Esophagus (tissue), 2 donors: ENCODE data around the gene COL11A1. TPM values are rescaled to one million over a fixed set of nuclear protein-coding genes. Genes with fewer than 3 reads are reported as not detected.

ENCODE experiments used
- H3K27ac ChIP-seq, 2 donors: one replicate each; pipeline ENCODE4 v1.5.1; 2013; ENCODE audit warnings: low read depth in 2 of 2, mild to moderate bottlenecking in 2 of 2, inconsistent platforms in 1 of 2, low read length in 1 of 2, moderate library complexity in 1 of 2
- H3K27me3 ChIP-seq, 2 donors: one replicate each; pipeline ENCODE4 v1.6.1; 2013; ENCODE audit warnings: low read length in 2 of 2, control low read depth in 1 of 2, mild to moderate bottlenecking in 1 of 2; ENCODE audit not compliant: insufficient read depth in 2 of 2, control insufficient read depth in 1 of 2
- H3K36me3 ChIP-seq, 2 donors: one replicate each; pipeline ENCODE4 v1.6.1; 2013; ENCODE audit warnings: low read length in 1 of 2; ENCODE audit not compliant: control insufficient read depth in 2 of 2, insufficient read depth in 2 of 2
- H3K4me1 ChIP-seq, 2 donors: one replicate each; pipeline ENCODE4 v1.6.1; 2013; ENCODE audit warnings: low read length in 1 of 2; ENCODE audit not compliant: control insufficient read depth in 2 of 2, insufficient read depth in 2 of 2
- H3K4me3 ChIP-seq, 2 donors: one replicate each; pipeline ENCODE4 v1.5.1; 2013; ENCODE audit warnings: low read length in 2 of 2, mild to moderate bottlenecking in 2 of 2, low read depth in 1 of 2, moderate library complexity in 1 of 2
- H3K9me3 ChIP-seq, 2 donors: one replicate each; pipeline ENCODE4 v1.6.1; 2013; ENCODE audit warnings: mild to moderate bottlenecking in 2 of 2, low read depth in 1 of 2, low read length in 1 of 2, moderate library complexity in 1 of 2; ENCODE audit not compliant: control insufficient read depth in 2 of 2, insufficient read depth in 1 of 2
- WGBS, 2 donors: extraction: QIAGEN DNeasy Blood & Tissue Kit; methylation state at CpG; one replicate each; pipeline ENCODE4 v1.1.7; 2013; 5-methylcytosine and 5-hydroxymethylcytosine counted together
- polyA plus RNA-seq, 2 donors: library from polyadenylated mRNA; stranded (reverse); fragments of 200-250 nt; gene quantifications; one replicate each; pipeline ENCODE4 v1.2.3, GENCODE V29; 2013
- donor health status: healthy with polysubstance abuse.
- donor health status: Bipolar disorder and iron deficiency.

Gene COL11A1
- polyA plus RNA-seq, 2 donors = 0.01 to 0.08 TPM

GRCh38 chr1:103025858-103026409 lies 82.4 kb downstream of the COL11A1 start:
- Histone ChIP-seq H3K9me3 (no peaks in the 10 kb centered on the region), H3K27me3 (no peaks in the 10 kb centered on the region), H3K4me1 (no peaks in the 10 kb centered on the region), H3K36me3 (no peaks in the 10 kb centered on the region), H3K4me3 (no peak overlapping the region), H3K27ac (no peak overlapping the region)
- WGBS, 2 donors = 47 to 56% methylated on average over 5 of the region's 5 CpGs

DNA sequence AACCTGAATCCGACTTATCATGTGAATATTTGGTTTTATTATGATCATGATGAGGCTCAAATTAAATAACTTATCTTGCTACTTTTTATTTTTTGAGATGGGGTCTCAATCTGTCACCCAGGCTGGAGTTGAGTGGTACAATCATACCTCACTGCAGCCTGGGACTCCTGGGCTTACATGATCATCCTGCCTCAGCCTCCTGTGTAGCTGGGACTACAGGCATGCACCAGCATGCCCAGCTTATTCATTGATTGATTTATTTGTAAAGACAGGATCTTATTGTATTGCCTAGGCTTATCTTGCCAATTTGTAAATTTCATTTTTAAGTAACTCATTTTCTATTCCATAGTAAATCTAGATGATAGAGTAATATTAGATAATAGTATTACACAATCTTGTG lies 84.3 kb downstream of the COL11A1 start:
- H3K4me3 ChIP-seq = no peak overlapping the region
- no peaks in the 10 kb centered on the region for H3K4me1 ChIP-seq
- no peaks in the 10 kb centered on the region for H3K36me3 ChIP-seq
- no peaks in the 10 kb centered on the region for H3K27me3 ChIP-seq
- WGBS, 2 donors = 55 to 63% methylated on average over 1 of the region's 1 CpG
- H3K27ac ChIP-seq = no peak overlapping the region
- no peaks in the 10 kb centered on the region for H3K9me3 ChIP-seq

DNA sequence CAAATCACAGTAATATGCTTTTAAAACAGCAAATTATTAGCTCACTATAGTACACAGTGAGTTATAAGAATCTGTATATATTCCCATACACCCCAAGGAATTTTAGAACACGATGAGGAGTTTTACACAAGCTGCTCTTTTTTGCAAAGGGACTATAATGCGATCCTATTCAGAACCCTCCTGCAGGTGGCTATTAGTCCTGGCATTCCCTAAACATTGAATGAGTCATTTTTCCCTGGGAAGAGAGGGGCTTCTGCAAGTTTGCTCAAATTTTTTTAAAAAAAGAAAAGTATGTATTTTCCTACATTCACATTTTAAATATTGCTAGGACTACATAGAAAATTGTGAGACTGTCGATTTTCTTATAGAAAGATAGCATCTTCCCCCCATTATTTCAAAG lies 106.3 kb downstream of the COL11A1 start:
- Histone ChIP-seq H3K27ac (no peak overlapping the region), H3K9me3 (no peaks in the 10 kb centered on the region), H3K4me3 (no peak overlapping the region), H3K27me3 (no peaks in the 10 kb centered on the region), H3K4me1 (no peaks in the 10 kb centered on the region), H3K36me3 (no peaks in the 10 kb centered on the region)
- 75 to 76% methylated on average over 3 of the region's 3 CpGs for WGBS, 2 donors

- no peak overlapping the region for H3K4me3 ChIP-seq
- H3K36me3 ChIP-seq = no peaks in the 10 kb centered on the region
- 81 to 84% methylated on average over 6 of the region's 6 CpGs for WGBS, 2 donors
- H3K27ac ChIP-seq = no peak overlapping the region
- H3K9me3 ChIP-seq = no peaks in the 10 kb centered on the region
- H3K4me1 ChIP-seq = no peaks in the 10 kb centered on the region
- H3K27me3 ChIP-seq = no peaks in the 10 kb centered on the region
Measured at GRCh38 chr1:102978874-102979273, 129.4 kb downstream of the COL11A1 start.

- Histone ChIP-seq H3K9me3 (no peaks in the 10 kb centered on the region), H3K4me1 (no peaks in the 10 kb centered on the region), H3K36me3 (no peaks in the 10 kb centered on the region), H3K4me3 (no peak overlapping the region), H3K27me3 (no peaks in the 10 kb centered on the region), H3K27ac (no peak overlapping the region)
Measured at GRCh38 chr1:102977292-102977691, 131.0 kb downstream of the COL11A1 start.

DNA sequence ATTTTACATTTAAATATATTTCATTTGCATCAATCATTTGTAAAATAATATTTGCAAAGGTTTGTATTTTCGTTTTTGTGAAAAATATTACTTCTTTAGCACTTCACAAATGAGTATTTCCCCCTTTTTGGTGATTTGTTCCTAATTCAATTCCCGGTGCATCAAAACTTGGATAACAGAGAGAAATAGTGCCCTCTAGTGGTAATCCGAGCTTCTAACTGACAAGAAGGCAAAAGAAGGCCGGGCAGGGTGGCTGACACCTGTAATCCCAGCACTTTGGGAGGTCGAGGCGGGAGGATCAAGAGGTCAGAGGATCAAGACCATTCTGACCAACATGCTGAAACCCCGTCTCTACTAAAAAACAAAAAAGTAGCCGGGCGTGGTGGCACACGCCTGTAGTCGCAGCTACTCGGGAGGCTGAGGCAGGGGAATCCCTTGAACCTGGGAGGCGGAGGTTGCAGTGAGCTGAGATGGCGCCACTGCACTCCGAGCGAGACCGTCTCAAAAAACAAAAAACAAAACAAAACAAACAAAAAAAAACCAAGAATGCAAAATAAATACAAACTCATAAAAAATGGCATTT lies 137.7 kb downstream of the COL11A1 start:
- 64 to 65% methylated on average over 17 of the region's 17 CpGs for WGBS, 2 donors
- no peak overlapping the region for H3K4me3 ChIP-seq

DNA sequence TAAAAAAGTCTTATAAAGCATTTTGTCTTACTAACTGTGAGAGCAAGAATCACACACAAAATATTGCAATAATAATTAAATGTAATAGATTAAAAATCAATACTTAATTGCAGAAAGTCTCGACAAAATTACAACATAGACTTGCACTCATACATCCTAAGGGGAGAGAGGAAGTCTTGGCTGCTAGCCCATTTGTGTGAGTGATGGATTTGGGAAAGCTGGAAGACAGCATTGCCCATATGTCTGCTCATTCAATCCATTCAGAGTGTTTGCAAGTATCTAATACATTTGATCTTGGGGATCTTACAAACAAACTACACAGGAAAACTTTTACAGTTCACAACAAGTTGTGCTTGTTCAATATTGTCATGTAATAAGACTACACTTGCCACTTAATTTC lies 140.5 kb downstream of the COL11A1 start:
- Histone ChIP-seq H3K36me3 (no peaks in the 10 kb centered on the region), H3K27ac (no peak overlapping the region), H3K4me1 (no peaks in the 10 kb centered on the region), H3K9me3 (peaks cover 0 to 2% of the 10 kb centered on the region in 2 donors), H3K4me3 (no peak overlapping the region), H3K27me3 (no peaks in the 10 kb centered on the region)
- whole genome bisulfite sequencing, 2 donors = 52 to 54% methylated on average over 1 of the region's 1 CpG

More for the DNA sequence above, 137.7 kb downstream of the COL11A1 start:
- Histone ChIP-seq H3K27ac (no peak overlapping the region), H3K27me3 (no peaks in the 10 kb centered on the region), H3K9me3 (peaks cover 0 to 2% of the 10 kb centered on the region in 2 donors), H3K4me1 (no peaks in the 10 kb centered on the region), H3K36me3 (no peaks in the 10 kb centered on the region)

DNA sequence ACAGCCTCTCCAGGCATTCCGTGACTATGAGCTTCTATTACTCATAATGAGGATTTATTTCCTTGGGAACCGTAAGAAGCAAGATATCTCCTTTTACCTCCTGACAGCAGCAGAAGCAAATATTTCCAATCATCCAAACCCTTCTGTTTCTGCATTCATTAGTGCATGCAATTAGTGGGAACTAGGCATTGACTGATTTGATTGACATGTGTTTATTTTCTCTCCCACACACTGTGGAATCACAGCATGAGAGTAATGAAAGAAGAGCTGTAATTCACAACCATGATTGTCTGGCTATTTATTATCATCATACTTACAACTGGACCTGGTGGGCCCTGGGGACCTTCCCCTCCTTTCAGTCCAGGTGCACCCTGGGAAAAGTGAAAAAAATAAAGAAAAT lies 146.8 kb downstream of the COL11A1 start:
- Histone ChIP-seq H3K9me3 (no peaks in the 10 kb centered on the region), H3K27ac (no peak overlapping the region), H3K36me3 (no peaks in the 10 kb centered on the region), H3K27me3 (no peaks in the 10 kb centered on the region), H3K4me3 (no peak overlapping the region), H3K4me1 (no peaks in the 10 kb centered on the region)
- 84 to 93% methylated on average over 2 of the region's 2 CpGs for WGBS, 2 donors

DNA sequence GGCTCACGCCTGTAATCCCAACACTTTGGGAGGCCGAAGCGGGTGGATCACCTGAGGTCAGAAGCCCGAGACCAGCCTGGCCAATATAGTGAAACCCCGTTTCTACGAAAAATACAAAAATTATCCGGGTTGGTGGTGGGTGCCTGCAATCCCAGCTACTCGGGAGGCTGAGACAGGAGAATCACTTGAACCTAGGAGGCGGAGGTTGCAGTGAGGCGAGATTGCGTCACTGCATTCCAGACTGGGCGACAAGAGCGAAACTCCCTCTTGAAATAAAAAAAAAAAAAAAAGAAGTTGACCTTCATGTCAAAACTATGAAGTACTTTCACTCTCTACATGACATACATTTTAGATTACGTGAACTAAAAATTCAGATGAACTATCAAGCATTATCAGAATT lies 153.7 kb downstream of the COL11A1 start:
- H3K4me1 ChIP-seq = no peaks in the 10 kb centered on the region
- no peaks in the 10 kb centered on the region for H3K27me3 ChIP-seq
- no peak overlapping the region for H3K4me3 ChIP-seq
- no peaks in the 10 kb centered on the region for H3K36me3 ChIP-seq
- no peak overlapping the region for H3K27ac ChIP-seq
- H3K9me3 ChIP-seq = no peaks in the 10 kb centered on the region
- WGBS, 2 donors = 82 to 91% methylated on average over 14 of the region's 14 CpGs

GRCh38 chr1:102952400-102952799 lies 155.9 kb downstream of the COL11A1 start:
- Histone ChIP-seq H3K9me3 (no peaks in the 10 kb centered on the region), H3K36me3 (no peaks in the 10 kb centered on the region), H3K27me3 (no peaks in the 10 kb centered on the region), H3K27ac (no peak overlapping the region), H3K4me3 (no peak overlapping the region), H3K4me1 (no peaks in the 10 kb centered on the region)
